Measurements from ENCODE around the gene CRISPLD2. TPM values are rescaled to one million over a fixed set of nuclear protein-coding genes. Genes with fewer than 3 reads are reported as not detected.
A peak's percentile ranks its signal among the peaks of the same experiment; 100 is the strongest.

CRISPLD2 gene
- total and polyA plus RNA-seq, 9 of the 15 experiments (the other 6 are each of a cell fraction or from before 2014, with no cell fraction given) = 0.03 to 0.24 (median 0.04) TPM; not detected in 4

DNA sequence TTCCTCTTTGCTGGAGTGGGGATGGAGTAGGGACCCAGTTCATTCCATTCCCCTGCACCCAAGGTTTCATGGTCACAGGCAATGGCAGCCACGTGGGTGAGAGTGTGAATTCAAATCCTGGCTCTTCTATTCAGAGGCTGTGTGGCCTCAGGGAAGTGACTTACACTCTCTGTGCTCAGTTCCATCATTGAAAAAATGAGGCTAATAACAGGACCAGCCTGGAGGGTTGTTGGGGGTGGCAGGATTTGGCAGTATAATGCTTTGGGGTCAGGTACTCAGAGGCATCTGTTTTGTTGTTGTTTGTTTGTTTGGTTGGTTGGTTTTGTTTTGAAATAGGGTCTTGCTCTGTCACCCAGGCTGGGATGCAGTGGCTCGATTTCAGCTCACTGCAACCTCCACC lies 2.2 kb upstream of the CRISPLD2 start:
- BruUV-seq (replicated peaks) = no TSS peak
- no peak for FAIRE-seq
- peak; percentile 72 for TF ChIP-seq ZFP36 (IDR thresholded peaks at IDR 0.05; ENCODE audit: low read depth, low read length, partially characterized antibody)
- peak; percentile 88 for TF ChIP-seq BCOR (IDR thresholded peaks at IDR 0.05)
- no peak for TF ChIP-seq SMAD2 (IDR thresholded peaks at IDR 0.05; ENCODE audit: low read depth, low read length)
- peak; percentile 46 to 56; a peak in 3 of 4 replicates for TF ChIP-seq KDM1A (IDR thresholded peaks at IDR 0.05)
- TF ChIP-seq, protein P1, sequence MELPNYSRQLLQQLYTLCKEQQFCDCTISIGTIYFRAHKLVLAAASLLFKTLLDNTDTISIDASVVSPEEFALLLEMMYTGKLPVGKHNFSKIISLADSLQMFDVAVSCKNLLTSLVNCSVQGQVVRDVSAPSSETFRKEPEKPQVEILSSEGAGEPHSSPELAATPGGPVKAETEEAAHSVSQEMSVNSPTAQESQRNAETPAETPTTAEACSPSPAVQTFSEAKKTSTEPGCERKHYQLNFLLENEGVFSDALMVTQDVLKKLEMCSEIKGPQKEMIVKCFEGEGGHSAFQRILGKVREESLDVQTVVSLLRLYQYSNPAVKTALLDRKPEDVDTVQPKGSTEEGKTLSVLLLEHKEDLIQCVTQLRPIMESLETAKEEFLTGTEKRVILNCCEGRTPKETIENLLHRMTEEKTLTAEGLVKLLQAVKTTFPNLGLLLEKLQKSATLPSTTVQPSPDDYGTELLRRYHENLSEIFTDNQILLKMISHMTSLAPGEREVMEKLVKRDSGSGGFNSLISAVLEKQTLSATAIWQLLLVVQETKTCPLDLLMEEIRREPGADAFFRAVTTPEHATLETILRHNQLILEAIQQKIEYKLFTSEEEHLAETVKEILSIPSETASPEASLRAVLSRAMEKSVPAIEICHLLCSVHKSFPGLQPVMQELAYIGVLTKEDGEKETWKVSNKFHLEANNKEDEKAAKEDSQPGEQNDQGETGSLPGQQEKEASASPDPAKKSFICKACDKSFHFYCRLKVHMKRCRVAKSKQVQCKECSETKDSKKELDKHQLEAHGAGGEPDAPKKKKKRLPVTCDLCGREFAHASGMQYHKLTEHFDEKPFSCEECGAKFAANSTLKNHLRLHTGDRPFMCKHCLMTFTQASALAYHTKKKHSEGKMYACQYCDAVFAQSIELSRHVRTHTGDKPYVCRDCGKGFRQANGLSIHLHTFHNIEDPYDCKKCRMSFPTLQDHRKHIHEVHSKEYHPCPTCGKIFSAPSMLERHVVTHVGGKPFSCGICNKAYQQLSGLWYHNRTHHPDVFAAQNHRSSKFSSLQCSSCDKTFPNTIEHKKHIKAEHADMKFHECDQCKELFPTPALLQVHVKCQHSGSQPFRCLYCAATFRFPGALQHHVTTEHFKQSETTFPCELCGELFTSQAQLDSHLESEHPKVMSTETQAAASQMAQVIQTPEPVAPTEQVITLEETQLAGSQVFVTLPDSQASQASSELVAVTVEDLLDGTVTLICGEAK (IDR thresholded peaks at IDR 0.05) = no peak
- TF ChIP-seq, protein P1 (CRISPR knock-in tag; IDR thresholded peaks at IDR 0.05) = no peak
- peak; percentile 54; the same call in 1 of the 2 replicates for TF ChIP-seq HDAC2 (IDR thresholded peaks at IDR 0.05)
- TF ChIP-seq POLR3G (IDR thresholded peaks at IDR 0.05; ENCODE audit: extremely low read depth, insufficient read length, insufficient replicate concordance) = no peak
- TF ChIP-seq HIVEP1 (CRISPR knock-in tag; IDR thresholded peaks at IDR 0.05) = no peak
- TF ChIP-seq DDX20 (tag; IDR thresholded peaks at IDR 0.05; ENCODE audit: low read depth) = no peak
- TF ChIP-seq ZNF507 (tag; conservative IDR thresholded peaks at IDR 0.05) = no peak
- TF ChIP-seq ZNF197 (CRISPR knock-in tag; IDR thresholded peaks at IDR 0.05; ENCODE audit: low read depth) = no peak
- peak; percentile 88 for TF ChIP-seq RBM25 (IDR thresholded peaks at IDR 0.05; ENCODE audit: low read depth, low read length, severe bottlenecking)
- TF ChIP-seq USF1 (CRISPR knock-in tag; IDR thresholded peaks at IDR 0.05) = 0 out of 2 replicates have a peak, but pooled peaks have one; percentile 7
- peak; percentile 76; the same call in 1 of the 2 replicates for TF ChIP-seq SMARCA5 (IDR thresholded peaks at IDR 0.05)
- no peak for TF ChIP-seq TBP (optimal IDR thresholded peaks at IDR 0.05; ENCODE audit: low read depth, low read length)

More for the DNA sequence above, 2.2 kb upstream of the CRISPLD2 start:
- Histone ChIP-seq H3K79me2 (ENCODE audit: control insufficient read depth, insufficient read depth, low read length) (no peaks in the 10 kb centered on the region), H3K27me3 (ENCODE audit: control insufficient read depth in 2 of 2, insufficient read depth in 2 of 2, low read length in 2 of 2) (peaks cover 62 to 92% of the 10 kb centered on the region in 2 experiments), H4K20me1 (replicated peaks; ENCODE audit: control insufficient read depth, insufficient read depth, low read length) (peaks cover 14% of the 10 kb centered on the region; the same call in 1 of the 2 replicates), H3K9me1 (ENCODE audit: control insufficient read depth, insufficient read depth, low read length) (no peaks in the 10 kb centered on the region), H3K9me3 (replicated peaks; ENCODE audit: control insufficient read depth, insufficient read depth, low read depth, low read length) (peaks cover 5% of the 10 kb centered on the region), H3K4me3 (no peak overlapping the region), H2AFZ (ENCODE audit: low read depth, low read length) (no peak overlapping the region), H3K4me2 (ENCODE audit: insufficient read depth, low read length) (no peak overlapping the region), H3K27ac (ENCODE audit: extremely low read depth, low read depth, low read length) (no peak overlapping the region), H3K4me1 (replicated peaks in 1 of 2; ENCODE audit: control insufficient read depth in 2 of 2, insufficient read depth in 2 of 2, low read length in 2 of 2) (peaks cover 8 to 12% of the 10 kb centered on the region in 2 experiments; a peak in 2 of 5 replicates), H3K9ac (ENCODE audit: insufficient read depth in 1 of 2, low read depth in 2 of 2, low read length in 2 of 2) (no peak overlapping the region), H3K36me3 (ENCODE audit: control insufficient read depth, insufficient read depth, low read length) (no peaks in the 10 kb centered on the region)
- ATAC-seq = no peak
- in situ Hi-C loops (cut with MboI) = no loop called here
- 0% methylated on average over 2 of the region's 2 CpGs for WGBS (ENCODE audit: insufficient coverage, low coverage, missing lambda C conversion rate)
- DNase-seq (ENCODE audit: extremely low read depth in 1 of 4, low spot score in 3 of 4) = no peak
- ChIA-PET POLR2A (interaction anchor here (0.7 kb wide), 2 partner anchors 11 to 14 kb away, joined by 3 to 5 read pairs; no protein-coding TSS in a partner anchor), CTCF (ENCODE audit: low intra/inter-chr PET ratio) (no interaction called here)
- intact Hi-C loops (cut with micrococcal nuclease) = no loop called here
